HK-2 (cell line): Measurements from ENCODE around the gene TEKT2.
A peak's percentile ranks its signal among the peaks of the same experiment; 100 is the strongest.

Experiments
- DNase-seq: peaks from one replicate; pipeline ENCODE4 v3.0.0-alpha.2; 2018; ENCODE audit not compliant: unreplicated experiment

The TEKT2 gene

GRCh38 chr1:36087233-36088123 lies 3.6 kb downstream of the TEKT2 start:
- DNase-seq = no peak

- no peak for DNase-seq
These were observed 4.3 kb downstream of the TEKT2 start for GRCh38 chr1:36088265-36088576.

GRCh38 chr1:36088577-36089392 lies 4.9 kb downstream of the TEKT2 start, which contains the start of gene ADPRS:
Gene ADPRS, plus strand, starts transcription at chr1:36088892. Its CDS starts 13 bp downstream, at chr1:36088905.
- DNase-seq = peak; percentile 90

GRCh38 chr1:36089393-36090121 lies 5.7 kb downstream of the TEKT2 start:
- DNase-seq = peak; percentile 30

GRCh38 chr1:36091141-36091540 lies 7.2 kb downstream of the TEKT2 start:
- no peak for DNase-seq

- DNase-seq = no peak
These were observed 7.8 kb downstream of the TEKT2 start for GRCh38 chr1:36091698-36092097.

GRCh38 chr1:36092166-36092797 lies 8.4 kb downstream of the TEKT2 start:
- no peak for DNase-seq

- DNase-seq = no peak
These were observed 8.9 kb downstream of the TEKT2 start for GRCh38 chr1:36092798-36093185.

- no peak for DNase-seq
These were observed 9.3 kb downstream of the TEKT2 start for GRCh38 chr1:36093226-36093625.

- DNase-seq = no peak
These were observed 10.0 kb downstream of the TEKT2 start for GRCh38 chr1:36093929-36094328.

GRCh38 chr1:36094621-36095061 lies 10.7 kb downstream of the TEKT2 start:
- no peak for DNase-seq

GRCh38 chr1:36095760-36096405 lies 12.0 kb downstream of the TEKT2 start:
- no peak for DNase-seq

GRCh38 chr1:36096500-36097432 lies 12.9 kb downstream of the TEKT2 start:
- DNase-seq = peak; percentile 22

GRCh38 chr1:36097693-36098585 lies 14.0 kb downstream of the TEKT2 start:
- no peak for DNase-seq

GRCh38 chr1:36098650-36099365 lies 14.9 kb downstream of the TEKT2 start:
- DNase-seq = no peak

GRCh38 chr1:36099681-36100341 lies 15.9 kb downstream of the TEKT2 start:
- peak; percentile 80 for DNase-seq

GRCh38 chr1:36100376-36100775 lies 16.5 kb downstream of the TEKT2 start:
- no peak for DNase-seq

GRCh38 chr1:36101546-36101945 lies 17.7 kb downstream of the TEKT2 start:
- DNase-seq = no peak
